ENCODE results near the gene PKIG.
A peak's percentile ranks its signal among the peaks of the same experiment; 100 is the strongest.

The PKIG gene

DNA sequence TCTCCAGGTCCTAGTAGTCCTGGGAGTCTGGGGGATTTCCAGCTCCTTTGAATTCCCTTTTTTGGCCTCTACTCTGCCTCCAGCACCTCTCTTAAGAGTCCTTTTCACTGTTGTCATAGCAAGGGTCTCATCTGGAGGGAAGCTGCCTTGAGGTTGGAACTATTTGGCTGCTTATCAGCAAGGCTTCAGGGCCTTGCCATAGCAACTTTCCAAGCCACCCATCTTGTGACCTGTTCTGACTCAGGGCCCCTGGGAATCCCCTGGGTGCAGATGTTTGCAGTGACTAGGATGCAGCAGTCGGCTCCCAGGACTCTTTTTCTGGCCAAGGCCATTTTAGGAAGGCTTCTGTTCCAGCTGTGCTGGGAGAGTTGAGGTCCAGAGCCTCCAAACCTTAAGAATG, 12.4 kb downstream of the PKIG start:
- H3K4me3 ChIP-seq (ENCODE audit: low read depth, low read length): no peak overlapping the region
- DNase-seq (ENCODE audit: low read depth): peak; percentile 71
- TF ChIP-seq, protein P1, sequence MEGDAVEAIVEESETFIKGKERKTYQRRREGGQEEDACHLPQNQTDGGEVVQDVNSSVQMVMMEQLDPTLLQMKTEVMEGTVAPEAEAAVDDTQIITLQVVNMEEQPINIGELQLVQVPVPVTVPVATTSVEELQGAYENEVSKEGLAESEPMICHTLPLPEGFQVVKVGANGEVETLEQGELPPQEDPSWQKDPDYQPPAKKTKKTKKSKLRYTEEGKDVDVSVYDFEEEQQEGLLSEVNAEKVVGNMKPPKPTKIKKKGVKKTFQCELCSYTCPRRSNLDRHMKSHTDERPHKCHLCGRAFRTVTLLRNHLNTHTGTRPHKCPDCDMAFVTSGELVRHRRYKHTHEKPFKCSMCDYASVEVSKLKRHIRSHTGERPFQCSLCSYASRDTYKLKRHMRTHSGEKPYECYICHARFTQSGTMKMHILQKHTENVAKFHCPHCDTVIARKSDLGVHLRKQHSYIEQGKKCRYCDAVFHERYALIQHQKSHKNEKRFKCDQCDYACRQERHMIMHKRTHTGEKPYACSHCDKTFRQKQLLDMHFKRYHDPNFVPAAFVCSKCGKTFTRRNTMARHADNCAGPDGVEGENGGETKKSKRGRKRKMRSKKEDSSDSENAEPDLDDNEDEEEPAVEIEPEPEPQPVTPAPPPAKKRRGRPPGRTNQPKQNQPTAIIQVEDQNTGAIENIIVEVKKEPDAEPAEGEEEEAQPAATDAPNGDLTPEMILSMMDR (IDR thresholded peaks at IDR 0.05; ENCODE audit: insufficient read depth, low read depth, low read length, missing control alignments): no peak

DNA sequence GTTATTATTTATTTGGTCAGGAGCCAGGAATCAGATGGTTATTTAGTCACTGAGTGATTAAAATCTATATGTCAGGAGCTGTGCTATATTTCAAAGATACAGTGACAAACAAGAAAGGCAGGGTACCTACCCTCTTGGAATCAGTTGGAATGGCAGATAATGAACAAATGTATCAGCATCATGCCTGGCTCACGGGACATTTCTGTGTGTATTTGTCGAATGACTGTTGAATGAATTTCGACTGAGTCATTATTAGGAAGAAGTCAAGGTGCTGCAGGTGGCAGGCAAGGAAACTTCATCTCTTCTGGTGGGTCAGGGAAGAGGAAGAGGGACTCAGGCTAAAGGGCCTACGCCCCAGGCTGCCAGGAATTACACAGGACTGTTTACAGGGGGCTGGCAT, 13.6 kb downstream of the PKIG start:
- DNase-seq (ENCODE audit: low read depth): no peak
- no peak overlapping the region for H3K4me3 ChIP-seq (ENCODE audit: low read depth, low read length)
- TF ChIP-seq, protein P1 (IDR thresholded peaks at IDR 0.05; ENCODE audit: insufficient read depth, low read depth, low read length, missing control alignments): no peak

DNA sequence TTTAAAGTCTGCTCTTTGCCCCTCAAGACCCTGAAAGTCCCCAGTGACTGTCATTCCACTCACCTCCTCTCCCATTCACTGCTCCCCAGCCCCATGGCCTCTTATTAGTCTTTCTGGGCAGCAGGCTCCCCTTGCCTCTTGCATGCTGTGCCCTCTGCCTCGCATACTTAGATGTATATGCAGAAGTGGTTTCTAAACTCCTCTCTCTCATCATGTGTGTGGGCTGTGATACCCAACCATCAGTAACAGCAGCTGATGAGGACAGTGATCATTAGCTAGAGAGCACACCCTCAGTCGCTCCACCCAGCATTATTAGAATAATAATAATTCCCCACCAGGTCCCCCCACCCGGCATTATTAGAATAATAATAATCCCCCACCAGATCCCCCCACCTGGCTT, 14.5 kb downstream of the PKIG start:
- DNase-seq (ENCODE audit: low read depth): no peak
- TF ChIP-seq, protein P1 (IDR thresholded peaks at IDR 0.05; ENCODE audit: insufficient read depth, low read depth, low read length, missing control alignments): no peak
- H3K4me3 ChIP-seq (ENCODE audit: low read depth, low read length): no peak overlapping the region

DNA sequence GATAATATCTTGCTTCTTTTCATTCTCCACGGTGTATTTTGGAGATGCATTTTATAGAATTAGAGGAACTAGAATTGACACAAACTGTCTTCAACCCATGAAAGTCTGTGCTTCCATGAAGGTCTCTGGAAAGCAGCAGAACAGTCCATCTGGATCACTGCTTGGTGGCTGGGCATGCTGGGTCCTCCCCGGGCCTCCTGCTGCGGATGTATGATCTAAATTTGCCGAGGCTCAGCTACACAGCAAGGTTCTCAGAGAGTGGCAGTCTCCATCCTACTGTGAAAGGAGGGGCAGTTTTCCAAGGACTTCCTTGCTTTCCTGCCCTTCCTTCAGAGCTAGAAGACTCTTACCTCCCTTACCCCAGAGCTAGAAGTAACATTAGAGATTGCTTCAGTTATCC, 15.1 kb downstream of the PKIG start:
- no peak overlapping the region for H3K4me3 ChIP-seq (ENCODE audit: low read depth, low read length)

DNA sequence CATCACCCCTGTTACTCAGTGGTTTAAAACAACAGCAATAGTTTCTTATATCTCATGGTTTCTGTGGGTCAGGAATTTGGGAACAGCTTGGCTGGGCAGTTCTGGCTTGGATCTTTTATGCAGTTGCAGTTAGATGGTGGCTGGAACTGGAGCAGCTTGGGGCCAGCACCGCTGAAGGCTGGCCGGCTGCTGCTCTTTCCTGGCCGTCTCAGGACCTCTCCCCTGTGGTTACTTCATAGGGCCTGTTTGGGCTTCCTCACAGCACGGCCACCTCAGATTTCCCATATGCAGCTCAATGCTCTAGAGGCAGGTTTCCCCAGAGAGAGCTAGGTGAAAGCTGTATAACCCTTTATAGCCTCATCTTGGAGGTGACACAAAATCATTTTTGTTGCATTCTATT, 15.6 kb downstream of the PKIG start:
- no peak for DNase-seq (ENCODE audit: low read depth)
- TF ChIP-seq, protein P1 (IDR thresholded peaks at IDR 0.05; ENCODE audit: insufficient read depth, low read depth, low read length, missing control alignments): no peak
- peak overlapping the region; percentile 57 for H3K4me3 ChIP-seq (ENCODE audit: low read depth, low read length)

More for the DNA sequence above, 15.1 kb downstream of the PKIG start:
- TF ChIP-seq, protein P1 (IDR thresholded peaks at IDR 0.05; ENCODE audit: insufficient read depth, low read depth, low read length, missing control alignments): no peak
- DNase-seq (ENCODE audit: low read depth): no peak

DNA sequence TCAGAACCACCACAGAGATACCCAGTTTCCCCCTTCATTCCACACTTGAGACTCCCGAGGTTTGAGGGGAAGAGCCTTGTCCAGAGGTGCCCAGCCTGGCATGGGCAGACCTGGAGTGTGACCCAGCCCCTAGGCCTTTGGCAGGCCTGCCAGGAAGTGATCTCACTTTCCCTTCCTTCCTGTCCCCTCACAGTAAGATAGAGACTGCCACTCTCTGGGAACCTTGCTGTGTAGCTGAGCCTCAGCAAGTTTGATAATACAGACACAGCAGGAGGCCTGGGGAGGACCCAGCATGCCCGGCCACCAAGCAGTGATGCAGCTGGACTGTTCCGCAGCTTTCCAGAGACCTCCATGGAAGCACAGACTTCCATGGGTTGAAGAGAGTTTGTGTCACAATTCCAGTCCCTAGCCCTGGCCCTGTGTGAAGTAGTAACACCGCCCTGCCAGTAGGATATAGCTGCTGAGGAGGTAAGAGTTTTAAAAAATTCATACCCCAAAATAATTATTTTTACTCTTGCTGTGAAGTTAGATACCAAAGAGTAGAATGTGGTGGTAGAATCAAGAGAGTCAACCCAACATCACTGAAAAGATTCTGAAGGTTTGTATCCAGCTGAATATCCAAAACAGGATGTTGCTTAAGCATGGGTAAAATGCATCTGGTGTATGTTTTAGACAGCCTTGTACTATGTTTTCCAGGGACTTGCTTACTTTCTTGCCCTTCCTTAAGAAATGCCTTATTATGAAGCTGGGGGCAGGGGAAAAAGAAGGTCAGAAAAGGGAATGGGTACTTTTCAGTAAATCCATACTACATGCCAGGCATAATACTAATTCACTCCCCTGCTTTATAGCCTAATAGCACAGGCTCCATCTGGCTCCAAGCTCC, 16.3 kb downstream of the PKIG start:
- TF ChIP-seq, protein P1 (IDR thresholded peaks at IDR 0.05; ENCODE audit: insufficient read depth, low read depth, low read length, missing control alignments): peak; percentile 27
- peak overlapping the region; percentile 57 for H3K4me3 ChIP-seq (ENCODE audit: low read depth, low read length)
- peak; percentile 68 for DNase-seq (ENCODE audit: low read depth)
